GM12874 (cell line): ENCODE data around the gene RGS7.

ENCODE experiments used
- TF ChIP-seq, protein P1 (sequence below): IDR thresholded peaks from 2 replicates; pipeline ENCODE4 v1.5.1; 2011; ENCODE audit warnings: low read depth, mild to moderate bottlenecking, control low read depth, low read length, moderate library complexity; ENCODE audit not compliant: insufficient read depth

Gene RGS7

DNA sequence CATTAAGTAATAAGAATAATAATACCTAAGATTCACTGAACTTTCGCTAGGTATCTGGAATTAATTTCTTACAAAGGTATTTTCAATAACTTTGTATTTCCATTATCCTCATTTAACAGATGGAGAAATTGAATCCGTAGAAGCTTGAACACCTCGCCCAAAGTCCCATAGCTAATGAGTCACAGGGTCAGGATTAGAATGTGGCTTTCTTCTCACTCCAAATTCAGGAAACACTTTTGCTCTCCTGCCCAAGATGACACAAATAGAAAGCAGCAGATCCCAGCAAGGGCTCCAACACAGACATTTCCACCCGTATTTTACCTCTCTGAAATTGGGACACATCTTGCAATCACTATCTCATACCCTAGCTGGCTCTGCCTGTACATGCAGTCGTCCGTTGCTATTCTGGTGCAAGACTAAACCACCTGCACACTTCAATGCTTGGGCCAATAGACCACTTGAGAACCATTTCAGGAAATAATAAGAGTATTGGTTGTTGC, 619.2 kb downstream of the RGS7 start:
- TF ChIP-seq, protein P1, sequence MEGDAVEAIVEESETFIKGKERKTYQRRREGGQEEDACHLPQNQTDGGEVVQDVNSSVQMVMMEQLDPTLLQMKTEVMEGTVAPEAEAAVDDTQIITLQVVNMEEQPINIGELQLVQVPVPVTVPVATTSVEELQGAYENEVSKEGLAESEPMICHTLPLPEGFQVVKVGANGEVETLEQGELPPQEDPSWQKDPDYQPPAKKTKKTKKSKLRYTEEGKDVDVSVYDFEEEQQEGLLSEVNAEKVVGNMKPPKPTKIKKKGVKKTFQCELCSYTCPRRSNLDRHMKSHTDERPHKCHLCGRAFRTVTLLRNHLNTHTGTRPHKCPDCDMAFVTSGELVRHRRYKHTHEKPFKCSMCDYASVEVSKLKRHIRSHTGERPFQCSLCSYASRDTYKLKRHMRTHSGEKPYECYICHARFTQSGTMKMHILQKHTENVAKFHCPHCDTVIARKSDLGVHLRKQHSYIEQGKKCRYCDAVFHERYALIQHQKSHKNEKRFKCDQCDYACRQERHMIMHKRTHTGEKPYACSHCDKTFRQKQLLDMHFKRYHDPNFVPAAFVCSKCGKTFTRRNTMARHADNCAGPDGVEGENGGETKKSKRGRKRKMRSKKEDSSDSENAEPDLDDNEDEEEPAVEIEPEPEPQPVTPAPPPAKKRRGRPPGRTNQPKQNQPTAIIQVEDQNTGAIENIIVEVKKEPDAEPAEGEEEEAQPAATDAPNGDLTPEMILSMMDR = no peak

DNA sequence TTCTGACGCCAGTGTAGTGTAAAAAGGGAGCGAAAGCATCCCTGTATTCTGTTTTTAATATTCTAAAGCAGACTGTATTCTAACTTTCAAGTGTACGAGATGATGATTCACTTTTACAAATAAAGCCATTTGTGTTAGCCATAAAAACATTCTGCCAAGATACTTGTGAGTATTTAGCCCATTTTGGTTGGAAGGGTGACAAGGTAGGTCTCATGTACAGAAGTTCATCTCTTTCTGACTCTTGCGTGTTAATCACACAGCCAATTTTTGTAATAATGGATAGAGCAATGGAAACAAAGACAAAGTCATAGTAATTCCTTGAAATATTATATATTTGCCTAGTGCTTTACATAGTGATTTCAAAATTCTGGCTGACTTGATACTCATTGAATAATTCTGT, 619.7 kb downstream of the RGS7 start:
- TF ChIP-seq, protein P1 = no peak

DNA sequence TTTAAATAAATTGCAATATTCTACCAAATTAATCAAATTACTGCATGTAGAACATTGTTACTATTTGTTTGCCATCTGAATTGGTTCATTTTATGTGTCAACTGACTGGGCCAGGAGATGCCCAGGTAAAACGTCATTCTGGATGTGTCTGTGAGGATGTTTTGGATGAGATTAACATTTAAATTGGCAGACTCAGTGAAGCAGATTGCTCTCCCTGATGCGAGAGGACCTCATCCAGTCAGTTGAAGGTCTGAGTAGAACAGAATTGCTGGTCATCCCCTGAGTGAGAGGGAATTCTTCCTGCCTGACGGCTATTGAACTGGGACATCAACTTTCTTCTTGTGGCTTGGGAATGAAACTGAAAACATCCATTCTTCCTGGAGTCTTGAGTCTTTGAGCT, 623.0 kb downstream of the RGS7 start:
- TF ChIP-seq, protein P1 = no peak

DNA sequence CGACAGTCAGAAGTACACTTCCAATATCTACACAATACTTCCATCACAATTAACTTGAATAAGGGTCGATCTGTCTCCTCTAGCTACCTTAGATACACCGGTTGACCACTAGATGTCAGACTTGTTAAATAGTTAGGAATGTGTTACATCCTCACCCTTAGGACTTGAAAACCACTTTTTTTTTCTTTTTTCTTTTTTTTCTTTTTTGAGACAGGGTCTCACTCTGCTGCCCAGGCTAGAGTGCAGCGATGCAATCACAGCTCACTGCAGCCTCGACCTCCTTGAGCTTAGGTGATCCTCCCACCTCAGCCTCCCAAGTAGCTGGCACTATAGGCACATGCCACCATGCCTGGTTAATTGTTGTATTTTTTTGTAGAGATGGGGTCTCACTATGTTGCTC, 624.6 kb downstream of the RGS7 start:
- TF ChIP-seq, protein P1 = peak; percentile 44; the same call in 1 of the 2 replicates
